HepG2 (cell line): ENCODE measurements around the gene KMT2D.
A peak's percentile ranks its signal among the peaks of the same experiment; 100 is the strongest.

Experiments
- FOXJ3 ChIP-seq: sonication (generic); formaldehyde crosslinking; IDR thresholded peaks from 2 replicates; pipeline ENCODE4 v1.4.0; 2020; ENCODE audit warnings: missing genetic modification reagents, mild to moderate bottlenecking, borderline replicate concordance
- NRL ChIP-seq: sonication (generic); formaldehyde crosslinking; IDR thresholded peaks from 2 replicates; pipeline ENCODE4 v1.5.0; 2020; ENCODE audit warnings: missing genetic modification reagents, mild to moderate bottlenecking, moderate library complexity, borderline replicate concordance
- PHF8 ChIP-seq: sonication (generic); formaldehyde crosslinking; IDR thresholded peaks from 2 replicates; pipeline ENCODE4 v1.5.0; 2020; ENCODE audit warnings: missing genetic modification reagents
- RAD21 ChIP-seq: fragments of 450-650 bp; formaldehyde crosslinking; IDR thresholded peaks from 2 replicates; pipeline ENCODE4 v1.5.0; 2020; ENCODE audit warnings: mild to moderate bottlenecking
- ZNF382 ChIP-seq: sonication (generic); formaldehyde crosslinking; IDR thresholded peaks from 2 replicates; pipeline ENCODE4 v1.5.0; 2020; ENCODE audit warnings: missing genetic modification reagents, mild to moderate bottlenecking, borderline replicate concordance
- ZNF644 ChIP-seq: IDR thresholded peaks from 2 replicates; pipeline ENCODE4 v1.6.1; 2016; ENCODE audit warnings: low read depth
- TF ChIP-seq, protein P1 (sequence below): IDR thresholded peaks from 2 replicates; pipeline ENCODE4 v1.6.1; 2012; ENCODE audit warnings: low read length, improper control_type of control experiment
- TF ChIP-seq, protein P2 (sequence below): sonication (generic); formaldehyde crosslinking; IDR thresholded peaks from 2 replicates; pipeline ENCODE4 v1.5.0; 2020; ENCODE audit warnings: mild to moderate bottlenecking, missing genetic modification reagents, moderate library complexity

DNA sequence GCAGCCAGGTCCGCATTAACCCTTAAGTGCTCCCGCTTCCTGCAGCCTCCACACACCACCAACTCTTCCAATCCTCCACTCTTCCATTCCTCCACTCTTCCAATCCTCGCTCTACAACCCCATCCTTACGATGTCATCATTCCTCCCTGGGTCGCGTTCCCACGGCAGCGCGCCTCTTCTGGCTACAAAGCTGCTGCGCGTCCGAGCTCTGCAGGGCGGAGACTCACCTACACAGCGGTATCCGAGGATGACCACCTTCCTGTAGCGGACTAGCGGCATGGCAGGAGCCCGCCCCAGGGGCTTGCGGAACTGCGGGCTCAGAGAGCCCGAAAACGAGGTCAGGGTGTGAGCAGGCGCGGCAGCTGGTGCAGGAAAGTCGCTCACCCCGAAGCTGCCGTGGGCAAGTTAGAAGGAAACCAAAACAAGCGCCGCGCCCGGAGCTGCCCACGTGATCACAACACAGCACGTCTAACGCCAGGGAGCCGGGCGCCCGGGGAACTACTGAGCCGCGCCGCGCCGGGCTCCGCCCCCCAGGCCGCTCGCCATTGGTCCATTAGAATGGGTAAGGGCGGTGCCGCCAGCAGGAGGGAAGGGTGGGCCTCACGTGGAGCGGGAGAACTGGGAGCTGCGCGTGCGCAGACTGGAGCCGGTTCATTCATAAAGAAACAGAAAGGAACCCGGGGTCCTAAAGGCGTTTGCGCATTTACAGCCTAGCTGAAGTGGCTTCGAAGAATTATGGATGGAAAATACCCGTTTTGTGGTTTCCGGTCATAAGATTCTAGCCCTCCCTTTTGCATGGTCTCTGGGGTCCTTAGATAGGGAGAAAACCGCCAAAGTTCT, 9.1 kb upstream of the KMT2D start, which contains the start of gene RHEBL1:
- no peak for TF ChIP-seq FOXJ3 (CRISPR knock-in tag)
- TF ChIP-seq, protein P1, sequence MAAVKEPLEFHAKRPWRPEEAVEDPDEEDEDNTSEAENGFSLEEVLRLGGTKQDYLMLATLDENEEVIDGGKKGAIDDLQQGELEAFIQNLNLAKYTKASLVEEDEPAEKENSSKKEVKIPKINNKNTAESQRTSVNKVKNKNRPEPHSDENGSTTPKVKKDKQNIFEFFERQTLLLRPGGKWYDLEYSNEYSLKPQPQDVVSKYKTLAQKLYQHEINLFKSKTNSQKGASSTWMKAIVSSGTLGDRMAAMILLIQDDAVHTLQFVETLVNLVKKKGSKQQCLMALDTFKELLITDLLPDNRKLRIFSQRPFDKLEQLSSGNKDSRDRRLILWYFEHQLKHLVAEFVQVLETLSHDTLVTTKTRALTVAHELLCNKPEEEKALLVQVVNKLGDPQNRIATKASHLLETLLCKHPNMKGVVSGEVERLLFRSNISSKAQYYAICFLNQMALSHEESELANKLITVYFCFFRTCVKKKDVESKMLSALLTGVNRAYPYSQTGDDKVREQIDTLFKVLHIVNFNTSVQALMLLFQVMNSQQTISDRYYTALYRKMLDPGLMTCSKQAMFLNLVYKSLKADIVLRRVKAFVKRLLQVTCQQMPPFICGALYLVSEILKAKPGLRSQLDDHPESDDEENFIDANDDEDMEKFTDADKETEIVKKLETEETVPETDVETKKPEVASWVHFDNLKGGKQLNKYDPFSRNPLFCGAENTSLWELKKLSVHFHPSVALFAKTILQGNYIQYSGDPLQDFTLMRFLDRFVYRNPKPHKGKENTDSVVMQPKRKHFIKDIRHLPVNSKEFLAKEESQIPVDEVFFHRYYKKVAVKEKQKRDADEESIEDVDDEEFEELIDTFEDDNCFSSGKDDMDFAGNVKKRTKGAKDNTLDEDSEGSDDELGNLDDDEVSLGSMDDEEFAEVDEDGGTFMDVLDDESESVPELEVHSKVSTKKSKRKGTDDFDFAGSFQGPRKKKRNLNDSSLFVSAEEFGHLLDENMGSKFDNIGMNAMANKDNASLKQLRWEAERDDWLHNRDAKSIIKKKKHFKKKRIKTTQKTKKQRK, result no peak
- TF ChIP-seq, protein P2, sequence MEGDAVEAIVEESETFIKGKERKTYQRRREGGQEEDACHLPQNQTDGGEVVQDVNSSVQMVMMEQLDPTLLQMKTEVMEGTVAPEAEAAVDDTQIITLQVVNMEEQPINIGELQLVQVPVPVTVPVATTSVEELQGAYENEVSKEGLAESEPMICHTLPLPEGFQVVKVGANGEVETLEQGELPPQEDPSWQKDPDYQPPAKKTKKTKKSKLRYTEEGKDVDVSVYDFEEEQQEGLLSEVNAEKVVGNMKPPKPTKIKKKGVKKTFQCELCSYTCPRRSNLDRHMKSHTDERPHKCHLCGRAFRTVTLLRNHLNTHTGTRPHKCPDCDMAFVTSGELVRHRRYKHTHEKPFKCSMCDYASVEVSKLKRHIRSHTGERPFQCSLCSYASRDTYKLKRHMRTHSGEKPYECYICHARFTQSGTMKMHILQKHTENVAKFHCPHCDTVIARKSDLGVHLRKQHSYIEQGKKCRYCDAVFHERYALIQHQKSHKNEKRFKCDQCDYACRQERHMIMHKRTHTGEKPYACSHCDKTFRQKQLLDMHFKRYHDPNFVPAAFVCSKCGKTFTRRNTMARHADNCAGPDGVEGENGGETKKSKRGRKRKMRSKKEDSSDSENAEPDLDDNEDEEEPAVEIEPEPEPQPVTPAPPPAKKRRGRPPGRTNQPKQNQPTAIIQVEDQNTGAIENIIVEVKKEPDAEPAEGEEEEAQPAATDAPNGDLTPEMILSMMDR (CRISPR knock-in tag), result peak; percentile 56
- TF ChIP-seq PHF8, result peak; percentile 68
- TF ChIP-seq NRL (CRISPR knock-in tag), result peak; percentile 85; the same call in 1 of the 2 replicates
- TF ChIP-seq RAD21 (CRISPR knock-in tag), result 0 out of 2 replicates have a peak, but pooled peaks have one; percentile 11
- no peak for TF ChIP-seq ZNF382 (CRISPR knock-in tag)
- no peak for TF ChIP-seq ZNF644 (CRISPR knock-in tag)
